ENCODE results near the gene STAMBPL1.

- TF ChIP-seq EZH2 (IDR thresholded peaks at IDR 0.05): no peak
- TF ChIP-seq POLR2AphosphoS5 (IDR thresholded peaks at IDR 0.05; ENCODE audit: borderline replicate concordance, low read depth, low read length): no peak
- TF ChIP-seq FOXP2 (optimal IDR thresholded peaks at IDR 0.05; ENCODE audit: control extremely low read depth, extremely low read length, insufficient read depth): no peak
Observed at GRCh38 chr10:88957381-88957780, 77.3 kb downstream of the STAMBPL1 start.

Measured in SK-N-MC (cell line).